Measurements from ENCODE around the gene NCLN. TPM values are rescaled to one million over a fixed set of nuclear protein-coding genes. Genes with fewer than 3 reads are reported as not detected.

The NCLN gene
- total RNA-seq, 2 experiments from 2014 or later = 55.9 to 56.8 TPM

- POLR2A ChIA-PET = no interaction called here
- Mint-ChIP-seq H3K4me1 (ENCODE audit: low read depth) (no peaks in the 10 kb centered on the region), H3K27ac (no peak overlapping the region), H3K27me3 (no peaks in the 10 kb centered on the region), H3K4me3 (no peak overlapping the region), H3K9me3 (no peaks in the 10 kb centered on the region), H3K36me3 (ENCODE audit: low read depth) (peaks cover 7% of the 10 kb centered on the region)
- intact Hi-C loops (cut with micrococcal nuclease) = no loop called here
- no peak for DNase-seq
- no peak for ATAC-seq
- no peak for TF ChIP-seq CTCF (IDR thresholded peaks at IDR 0.05)
- CTCF ChIA-PET = no interaction called here
These were observed 19.0 kb downstream of the NCLN start for GRCh38 chr19:3204646-3205275.

GRCh38 chr19:3206216-3206953 lies 20.7 kb downstream of the NCLN start:
- intact Hi-C loops (cut with micrococcal nuclease) = no loop called here
- ATAC-seq = no peak
- H3K36me3 Mint-ChIP-seq (ENCODE audit: low read depth) = peaks cover 7% of the 10 kb centered on the region
- H3K9me3 Mint-ChIP-seq = no peaks in the 10 kb centered on the region
- no peak for TF ChIP-seq CTCF (IDR thresholded peaks at IDR 0.05)
- ChIA-PET CTCF (no interaction called here), POLR2A (no interaction called here)
- H3K27ac Mint-ChIP-seq = no peak overlapping the region
- no peaks in the 10 kb centered on the region for H3K4me1 Mint-ChIP-seq (ENCODE audit: low read depth)
- no peak overlapping the region for H3K4me3 Mint-ChIP-seq
- no peaks in the 10 kb centered on the region for H3K27me3 Mint-ChIP-seq
- no peak for DNase-seq

GRCh38 chr19:3207461-3208242 lies 21.9 kb downstream of the NCLN start:
- POLR2A ChIA-PET = no interaction called here
- Mint-ChIP-seq H3K27ac (no peak overlapping the region), H3K27me3 (no peaks in the 10 kb centered on the region), H3K9me3 (no peaks in the 10 kb centered on the region), H3K4me3 (no peak overlapping the region), H3K4me1 (ENCODE audit: low read depth) (no peaks in the 10 kb centered on the region), H3K36me3 (ENCODE audit: low read depth) (peaks cover 7% of the 10 kb centered on the region)
- intact Hi-C loops (cut with micrococcal nuclease) = no loop called here
- CTCF ChIA-PET = interaction anchor here (0.8 kb wide), 1 partner anchor 17 kb away, joined by 3 read pairs; the partner anchor contains the start of gene CELF5
- TF ChIP-seq CTCF (IDR thresholded peaks at IDR 0.05) = no peak
- DNase-seq (no peak), ATAC-seq (no peak)

GRCh38 chr19:3208317-3209207 lies 22.8 kb downstream of the NCLN start:
- Mint-ChIP-seq H3K27ac (no peak overlapping the region), H3K4me3 (no peak overlapping the region), H3K9me3 (no peaks in the 10 kb centered on the region), H3K27me3 (no peaks in the 10 kb centered on the region), H3K36me3 (ENCODE audit: low read depth) (peaks cover 7% of the 10 kb centered on the region), H3K4me1 (ENCODE audit: low read depth) (no peaks in the 10 kb centered on the region)
- ATAC-seq = no peak
- POLR2A ChIA-PET = interaction anchor here (0.6 kb wide), 1 partner anchor 13 kb away, joined by 3 read pairs; no protein-coding TSS in a partner anchor
- intact Hi-C loops (cut with micrococcal nuclease) = no loop called here
- TF ChIP-seq CTCF (IDR thresholded peaks at IDR 0.05) = no peak
- CTCF ChIA-PET = interaction anchor here (1.1 kb wide), 1 partner anchor 133 kb away, joined by 4 read pairs; no protein-coding TSS in a partner anchor
- no peak for DNase-seq
